Panc1 (cell line): ENCODE measurements around the gene DBET.

ENCODE experiments used
- POLR2AphosphoS5 ChIP-seq: IDR thresholded peaks from 2 replicates; pipeline ENCODE4 v1.6.1; 2012; ENCODE audit warnings: mild to moderate bottlenecking, low read depth, low read length, moderate library complexity
- SIN3A ChIP-seq: IDR thresholded peaks from 2 replicates; pipeline ENCODE4 v1.6.1; 2012; ENCODE audit warnings: low read depth, mild to moderate bottlenecking, low read length, moderate library complexity, borderline replicate concordance; ENCODE audit not compliant: insufficient read depth
- TCF7L2 ChIP-seq: IDR thresholded peaks from 2 replicates; pipeline ENCODE4 v1.6.1; 2011; ENCODE audit warnings: mild to moderate bottlenecking, low read depth, low read length, inconsistent platforms
- TF ChIP-seq, protein P1 (sequence below), 2 experiments: IDR thresholded peaks; 2 replicates each; pipeline ENCODE4 v1.6.1; 2011 to 2012; ENCODE audit warnings: low read depth in 2 of 2, control low read depth in 1 of 2, low read length in 1 of 2, mild to moderate bottlenecking in 1 of 2, moderate library complexity in 1 of 2; ENCODE audit not compliant: insufficient read depth in 1 of 2
- TF ChIP-seq, protein P2 (sequence below): fragments of 450-650 bp; IDR thresholded peaks from 2 replicates; pipeline ENCODE4 v1.5.1; 2017; ENCODE audit warnings: mild to moderate bottlenecking

DNA sequence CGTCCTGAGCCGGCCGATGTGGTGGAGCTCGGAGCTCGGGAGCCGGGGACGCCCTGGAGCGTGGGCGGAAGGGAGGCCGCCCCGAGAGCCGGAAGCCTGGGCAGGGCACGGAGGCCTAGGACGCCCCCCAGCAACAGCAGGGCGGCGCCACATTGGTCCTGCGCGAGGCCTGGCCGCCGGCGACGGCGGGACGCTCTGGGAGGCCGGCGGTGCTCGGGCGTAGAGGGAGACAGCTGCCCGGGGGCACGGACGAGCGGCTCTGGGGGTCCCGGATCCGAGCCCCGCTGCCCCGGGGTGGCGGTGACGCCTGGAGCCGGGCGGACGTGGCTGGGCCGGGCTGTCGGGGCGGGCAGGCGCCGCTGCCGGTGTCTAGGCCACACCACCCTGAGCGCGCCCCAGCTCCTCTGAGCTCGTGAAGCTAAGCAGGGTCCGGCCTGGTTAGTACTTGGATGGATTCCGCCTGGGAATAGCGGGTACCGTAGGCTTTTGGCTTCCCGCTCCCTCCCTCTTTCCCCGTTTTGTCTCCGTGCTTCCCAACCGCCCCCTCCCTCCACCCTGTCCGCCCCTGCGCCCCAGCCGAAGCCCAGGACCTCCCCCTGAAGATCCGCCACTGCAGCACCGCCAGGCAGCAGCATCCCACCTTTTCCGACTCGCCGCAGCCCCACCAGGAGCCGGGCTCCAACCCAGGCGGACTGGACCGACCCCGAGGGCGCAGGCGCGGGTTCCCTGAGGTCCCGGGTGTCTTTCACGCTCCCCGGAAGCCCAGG, 49.3 kb upstream of the DBET start:
- TF ChIP-seq, protein P1, sequence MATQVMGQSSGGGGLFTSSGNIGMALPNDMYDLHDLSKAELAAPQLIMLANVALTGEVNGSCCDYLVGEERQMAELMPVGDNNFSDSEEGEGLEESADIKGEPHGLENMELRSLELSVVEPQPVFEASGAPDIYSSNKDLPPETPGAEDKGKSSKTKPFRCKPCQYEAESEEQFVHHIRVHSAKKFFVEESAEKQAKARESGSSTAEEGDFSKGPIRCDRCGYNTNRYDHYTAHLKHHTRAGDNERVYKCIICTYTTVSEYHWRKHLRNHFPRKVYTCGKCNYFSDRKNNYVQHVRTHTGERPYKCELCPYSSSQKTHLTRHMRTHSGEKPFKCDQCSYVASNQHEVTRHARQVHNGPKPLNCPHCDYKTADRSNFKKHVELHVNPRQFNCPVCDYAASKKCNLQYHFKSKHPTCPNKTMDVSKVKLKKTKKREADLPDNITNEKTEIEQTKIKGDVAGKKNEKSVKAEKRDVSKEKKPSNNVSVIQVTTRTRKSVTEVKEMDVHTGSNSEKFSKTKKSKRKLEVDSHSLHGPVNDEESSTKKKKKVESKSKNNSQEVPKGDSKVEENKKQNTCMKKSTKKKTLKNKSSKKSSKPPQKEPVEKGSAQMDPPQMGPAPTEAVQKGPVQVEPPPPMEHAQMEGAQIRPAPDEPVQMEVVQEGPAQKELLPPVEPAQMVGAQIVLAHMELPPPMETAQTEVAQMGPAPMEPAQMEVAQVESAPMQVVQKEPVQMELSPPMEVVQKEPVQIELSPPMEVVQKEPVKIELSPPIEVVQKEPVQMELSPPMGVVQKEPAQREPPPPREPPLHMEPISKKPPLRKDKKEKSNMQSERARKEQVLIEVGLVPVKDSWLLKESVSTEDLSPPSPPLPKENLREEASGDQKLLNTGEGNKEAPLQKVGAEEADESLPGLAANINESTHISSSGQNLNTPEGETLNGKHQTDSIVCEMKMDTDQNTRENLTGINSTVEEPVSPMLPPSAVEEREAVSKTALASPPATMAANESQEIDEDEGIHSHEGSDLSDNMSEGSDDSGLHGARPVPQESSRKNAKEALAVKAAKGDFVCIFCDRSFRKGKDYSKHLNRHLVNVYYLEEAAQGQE (IDR thresholded peaks at IDR 0.05; ENCODE audit: insufficient read depth in 1 of 2, low read depth in 2 of 2, low read length in 1 of 2): no peak
- TF ChIP-seq, protein P2, sequence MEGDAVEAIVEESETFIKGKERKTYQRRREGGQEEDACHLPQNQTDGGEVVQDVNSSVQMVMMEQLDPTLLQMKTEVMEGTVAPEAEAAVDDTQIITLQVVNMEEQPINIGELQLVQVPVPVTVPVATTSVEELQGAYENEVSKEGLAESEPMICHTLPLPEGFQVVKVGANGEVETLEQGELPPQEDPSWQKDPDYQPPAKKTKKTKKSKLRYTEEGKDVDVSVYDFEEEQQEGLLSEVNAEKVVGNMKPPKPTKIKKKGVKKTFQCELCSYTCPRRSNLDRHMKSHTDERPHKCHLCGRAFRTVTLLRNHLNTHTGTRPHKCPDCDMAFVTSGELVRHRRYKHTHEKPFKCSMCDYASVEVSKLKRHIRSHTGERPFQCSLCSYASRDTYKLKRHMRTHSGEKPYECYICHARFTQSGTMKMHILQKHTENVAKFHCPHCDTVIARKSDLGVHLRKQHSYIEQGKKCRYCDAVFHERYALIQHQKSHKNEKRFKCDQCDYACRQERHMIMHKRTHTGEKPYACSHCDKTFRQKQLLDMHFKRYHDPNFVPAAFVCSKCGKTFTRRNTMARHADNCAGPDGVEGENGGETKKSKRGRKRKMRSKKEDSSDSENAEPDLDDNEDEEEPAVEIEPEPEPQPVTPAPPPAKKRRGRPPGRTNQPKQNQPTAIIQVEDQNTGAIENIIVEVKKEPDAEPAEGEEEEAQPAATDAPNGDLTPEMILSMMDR: no peak
- no peak for TF ChIP-seq POLR2AphosphoS5
- no peak for TF ChIP-seq TCF7L2
- TF ChIP-seq SIN3A: no peak
